NCI-H2171 treated with DMSO at 0.1 percent for 48 hours (cell line): Measurements from ENCODE around the gene ARFGEF3.

Source experiments
- DNase-seq: peaks from one replicate; lab custom pipeline; 2025; lab: John Stamatoyannopoulos, UW

The ARFGEF3 gene

DNA sequence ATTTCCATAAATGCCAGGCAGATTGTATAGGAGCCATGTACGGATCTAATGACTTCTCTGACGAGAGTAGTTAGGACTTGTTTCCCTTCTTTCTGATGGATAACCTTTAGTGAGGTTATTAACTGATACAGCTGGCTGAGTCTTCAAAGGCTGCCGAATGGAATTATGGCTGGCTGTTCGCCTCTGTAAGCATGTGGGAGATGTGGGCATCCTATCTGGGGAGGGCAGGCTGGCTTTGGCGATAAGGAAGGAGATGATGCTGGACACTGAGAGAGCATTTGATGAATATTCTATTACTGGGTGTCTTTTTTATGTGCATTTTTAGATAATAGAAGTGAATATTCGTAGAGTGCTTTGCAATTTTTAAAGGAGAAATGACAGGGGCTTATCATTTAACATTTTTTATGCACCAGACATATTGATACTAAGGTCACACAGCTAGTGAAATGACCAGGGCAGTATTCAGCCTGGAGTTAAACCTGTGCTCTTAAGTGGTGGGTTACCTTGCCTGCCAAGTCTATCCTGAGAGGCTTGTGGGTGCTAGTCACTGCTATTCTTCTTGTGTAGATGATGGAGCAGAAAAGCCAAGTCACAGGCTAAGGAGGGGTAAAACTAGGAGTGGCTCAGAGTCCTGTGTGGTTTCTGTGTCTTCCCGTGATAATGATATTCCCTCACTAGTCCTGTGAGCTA is 53.5 kb downstream of the ARFGEF3 start:
- DNase-seq: no peak

DNA sequence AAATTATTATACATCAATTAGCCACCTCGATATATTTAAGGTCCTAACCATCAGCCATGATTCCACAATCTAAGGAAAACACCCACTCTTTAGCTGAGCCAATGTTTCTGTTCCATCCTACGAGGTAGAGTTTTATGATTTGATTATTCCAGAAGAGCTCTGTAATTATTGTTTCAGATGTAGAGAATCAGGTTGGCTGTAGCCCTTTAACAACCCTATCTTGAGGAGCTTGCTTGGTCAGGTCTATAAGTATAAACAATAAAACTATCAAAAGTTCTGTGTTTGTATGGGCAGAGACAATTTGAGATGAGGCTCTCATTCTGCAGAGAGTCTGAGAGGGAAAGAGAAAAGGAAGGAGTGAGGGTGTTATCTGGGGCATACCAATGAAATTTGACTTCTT is 56.7 kb downstream of the ARFGEF3 start, which contains the start of gene PBOV1:
Gene PBOV1, minus strand, starts transcription at position 43 of the 400 bp plus-strand sequence. CDS start 96 bp downstream, outside the sequence.
- no peak for DNase-seq

DNA sequence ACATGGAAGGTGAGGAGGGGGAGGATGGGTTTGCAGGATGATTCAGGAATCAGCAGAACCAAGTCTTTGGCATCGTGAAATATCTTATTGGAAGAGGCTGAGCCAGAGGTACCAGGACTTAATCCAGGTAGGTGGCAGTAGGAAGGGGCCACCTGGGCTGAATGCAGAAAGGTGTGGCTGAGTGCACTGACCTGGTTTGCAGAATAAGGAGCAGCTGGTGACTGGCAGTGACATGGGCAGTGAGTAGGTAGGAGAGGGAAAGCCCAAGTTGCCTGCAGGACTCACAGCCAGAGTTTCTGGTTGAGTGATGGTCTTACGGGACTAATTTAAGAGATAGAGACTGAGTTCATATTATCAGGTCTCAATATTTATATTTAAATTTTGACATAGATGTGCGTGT is 57.7 kb downstream of the ARFGEF3 start:
- DNase-seq: no peak

DNA sequence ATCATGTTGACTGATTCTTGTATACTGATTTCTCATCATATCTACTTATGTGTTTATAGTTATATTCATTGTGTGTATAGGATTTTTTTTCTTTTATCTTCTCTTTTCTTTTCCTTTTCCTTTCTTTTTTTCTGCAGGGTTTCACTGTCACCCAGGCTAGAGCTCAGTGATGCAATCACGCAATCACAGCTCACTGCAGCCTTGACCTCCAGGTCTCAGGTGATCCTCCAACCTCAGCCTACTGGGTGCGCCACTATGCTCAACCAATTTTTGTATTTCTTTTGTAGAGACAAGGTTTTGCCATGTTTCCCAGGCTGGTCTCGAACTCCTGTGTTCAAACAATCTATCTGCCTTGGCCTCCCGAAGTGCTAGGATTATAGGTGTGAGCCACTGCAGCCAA is 58.2 kb downstream of the ARFGEF3 start:
- DNase-seq: no peak

DNA sequence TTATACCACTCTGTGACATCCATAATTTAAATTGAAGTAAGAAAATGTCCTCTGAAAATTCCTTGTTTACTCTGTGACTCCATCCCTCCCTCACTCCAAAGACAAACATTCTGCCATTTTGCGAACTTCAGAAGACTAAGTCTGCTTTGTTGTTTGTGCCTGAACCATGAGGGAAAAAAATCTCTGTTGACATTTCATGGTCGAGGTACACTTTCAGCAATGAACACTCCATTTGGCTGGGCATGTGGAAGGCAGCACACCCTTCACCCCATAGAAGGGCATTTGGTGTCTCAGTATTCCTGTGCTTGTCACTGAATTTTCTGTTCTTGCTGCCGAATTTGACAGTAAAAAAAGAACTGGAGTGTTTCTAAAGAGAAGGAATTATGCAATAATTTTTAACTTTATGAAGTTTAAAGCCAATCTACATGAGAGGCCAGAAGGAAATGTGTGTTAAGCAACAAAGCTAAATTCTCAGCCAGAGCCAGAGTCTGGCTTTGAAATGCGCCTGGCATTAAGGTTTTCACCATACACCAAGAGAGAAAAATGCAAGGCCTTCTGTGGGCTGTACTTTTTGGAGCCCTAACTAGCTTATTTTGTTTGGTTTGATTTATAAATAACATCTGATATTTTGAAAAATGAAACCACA is 61.3 kb downstream of the ARFGEF3 start:
- peak; percentile 13 for DNase-seq

DNA sequence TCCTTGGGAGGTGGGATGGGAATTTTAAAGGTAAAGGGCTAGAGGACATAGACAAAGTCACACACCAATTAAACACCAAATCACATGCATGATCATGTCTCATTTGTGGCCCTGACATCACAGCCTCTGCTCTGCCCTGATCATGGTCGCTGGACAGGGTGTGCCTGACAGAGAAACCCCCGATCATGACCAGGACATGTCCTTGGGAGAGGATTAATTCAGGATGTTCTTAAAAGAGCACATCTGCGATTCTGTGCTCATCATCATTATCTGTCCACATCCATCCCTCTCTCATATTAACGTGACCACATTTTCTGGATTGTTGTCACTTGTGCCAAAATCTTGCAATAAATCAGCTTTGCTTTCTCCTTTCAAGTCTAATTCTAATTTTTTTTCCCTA is 64.2 kb downstream of the ARFGEF3 start:
- DNase-seq: no peak

DNA sequence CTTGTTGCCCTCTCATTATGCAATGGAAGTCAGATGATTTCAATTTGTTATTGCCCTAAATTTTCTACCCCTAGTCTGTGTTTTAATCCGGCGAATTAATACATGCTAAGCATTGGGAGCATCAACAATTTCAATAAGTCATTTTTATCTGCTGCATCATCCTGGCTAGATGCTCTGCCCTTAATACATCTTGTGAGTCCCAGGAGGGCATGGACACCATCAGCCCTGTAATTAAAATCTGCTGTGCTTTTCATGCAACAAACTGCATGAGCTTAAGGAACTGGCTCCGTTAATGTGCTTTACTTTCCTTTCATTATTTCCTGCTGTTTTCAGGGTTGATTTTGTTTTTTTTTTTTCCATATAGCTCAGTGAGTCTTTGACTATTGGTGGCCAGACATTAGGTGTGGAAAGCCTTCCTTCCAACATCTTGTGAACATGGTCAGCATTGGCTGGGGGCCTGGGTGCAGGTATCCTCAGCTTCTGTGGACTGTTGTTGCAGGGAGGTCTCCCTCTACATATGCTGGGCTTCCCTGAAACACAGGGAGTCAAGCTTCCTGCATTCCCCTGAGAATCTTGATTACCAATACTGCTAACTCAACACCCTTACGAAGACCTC is 65.1 kb downstream of the ARFGEF3 start:
- DNase-seq: peak; percentile 12

DNA sequence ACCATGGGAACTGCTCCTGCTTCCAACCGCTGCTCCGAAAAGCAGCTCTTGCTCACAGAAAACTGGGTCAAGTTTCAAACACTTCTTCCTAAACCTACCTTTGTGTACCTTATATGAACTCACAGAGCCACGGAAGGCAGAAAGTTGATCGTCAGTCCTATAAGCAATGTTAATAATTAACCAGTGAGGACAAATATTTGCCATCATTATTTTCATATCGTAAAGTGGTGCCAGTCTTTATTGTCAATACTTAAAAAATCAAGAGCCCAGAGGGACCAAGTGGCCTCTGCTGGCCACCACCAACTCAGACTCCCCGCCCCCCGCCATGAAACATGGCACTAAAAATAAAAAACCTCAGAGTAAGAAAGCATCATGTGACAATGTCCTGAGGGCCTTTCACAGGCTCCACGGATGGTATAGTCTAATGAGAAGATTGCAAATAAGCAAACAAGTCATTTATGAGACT is 65.6 kb downstream of the ARFGEF3 start:
- peak; percentile 8 for DNase-seq

DNA sequence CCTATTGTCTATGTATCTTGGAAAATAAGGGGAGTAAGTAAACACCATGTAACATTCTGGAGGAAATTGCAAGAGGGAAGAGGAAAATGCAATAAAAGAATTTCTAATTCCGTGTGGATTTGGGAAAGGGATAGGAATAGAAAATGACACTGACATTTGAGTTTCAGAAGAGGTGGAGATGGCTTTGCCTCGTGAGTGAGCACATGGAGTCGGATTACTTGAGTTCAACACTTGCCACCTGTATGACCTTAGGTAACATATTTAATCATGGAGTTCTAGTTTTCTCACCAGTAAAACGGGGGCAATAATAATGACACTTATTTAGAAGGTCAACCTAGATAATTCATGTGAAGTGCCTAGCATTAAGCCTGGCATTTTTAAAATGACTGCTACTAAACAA is 67.3 kb downstream of the ARFGEF3 start:
- DNase-seq: peak; percentile 71

DNA sequence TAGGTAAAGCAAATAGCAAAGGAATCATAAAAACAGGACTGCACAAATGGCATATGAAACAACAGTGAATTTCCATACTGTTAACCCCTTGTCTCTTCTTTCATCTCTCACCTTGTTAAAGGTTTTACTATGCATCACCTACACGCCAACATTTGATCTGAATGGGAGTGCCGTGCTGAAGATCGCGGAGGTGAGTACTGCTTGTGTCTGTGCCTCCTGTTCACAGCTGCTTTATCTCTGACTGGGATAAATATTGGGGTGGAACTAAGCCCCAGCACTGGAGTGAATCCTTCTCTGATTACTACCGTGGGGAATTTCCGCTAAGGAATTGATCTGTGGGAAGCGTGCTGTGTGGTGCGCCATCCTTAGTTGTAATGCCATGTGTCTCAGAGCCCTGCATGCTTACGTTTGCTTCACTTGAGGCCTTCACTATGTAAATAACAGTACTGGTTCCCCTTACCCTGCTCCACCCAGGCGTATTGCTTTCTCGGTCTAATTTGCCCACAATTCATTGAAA is 68.0 kb downstream of the ARFGEF3 start:
- DNase-seq: peak; percentile 46

DNA sequence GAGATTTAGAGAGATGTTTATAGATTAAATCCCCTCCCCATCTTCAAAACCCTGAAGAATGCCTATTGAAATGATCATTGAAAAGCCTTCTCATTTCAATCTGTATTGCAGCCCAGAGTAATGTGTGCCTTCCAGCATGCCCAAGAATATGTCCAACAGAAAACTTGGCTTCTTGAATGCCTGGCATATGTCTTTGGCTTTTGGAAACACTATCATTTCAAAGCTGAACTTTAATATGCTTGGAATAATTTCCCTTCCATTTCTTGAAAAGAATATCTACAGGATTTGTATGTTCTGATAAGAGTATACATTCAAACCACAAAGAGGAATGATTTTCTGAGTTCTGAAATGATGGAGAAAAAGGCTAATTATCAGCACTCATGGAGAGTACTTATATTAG is 68.5 kb downstream of the ARFGEF3 start:
- no peak for DNase-seq

DNA sequence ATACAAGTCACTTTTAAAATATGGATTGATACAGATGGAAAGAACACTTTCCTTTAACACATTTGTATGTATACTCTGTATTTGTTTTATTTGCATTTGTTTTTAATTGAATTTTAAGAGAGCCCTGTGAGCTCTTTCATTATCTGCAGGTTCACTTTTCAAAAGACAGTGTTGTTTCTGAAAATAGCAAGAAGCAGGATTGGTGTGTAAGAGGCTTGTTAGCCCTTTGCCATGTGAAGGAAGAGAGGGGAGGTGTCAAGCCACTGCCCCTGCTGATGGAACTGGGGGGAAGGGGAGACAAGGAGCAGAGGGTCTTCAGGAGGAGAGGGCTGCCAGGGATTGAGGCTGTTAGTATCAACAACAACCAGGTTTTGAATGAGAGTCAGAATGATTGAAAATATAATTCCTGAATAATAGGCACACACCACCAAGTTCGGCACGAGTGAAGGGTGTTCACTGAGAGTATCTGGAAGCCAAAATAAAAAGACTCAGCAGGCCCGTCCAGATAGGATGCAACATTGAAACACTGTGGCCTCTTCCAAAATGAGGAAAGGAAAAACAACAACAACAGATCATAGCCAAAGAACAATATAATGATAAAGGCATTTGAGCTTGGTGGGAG is 69.1 kb downstream of the ARFGEF3 start:
- no peak for DNase-seq

DNA sequence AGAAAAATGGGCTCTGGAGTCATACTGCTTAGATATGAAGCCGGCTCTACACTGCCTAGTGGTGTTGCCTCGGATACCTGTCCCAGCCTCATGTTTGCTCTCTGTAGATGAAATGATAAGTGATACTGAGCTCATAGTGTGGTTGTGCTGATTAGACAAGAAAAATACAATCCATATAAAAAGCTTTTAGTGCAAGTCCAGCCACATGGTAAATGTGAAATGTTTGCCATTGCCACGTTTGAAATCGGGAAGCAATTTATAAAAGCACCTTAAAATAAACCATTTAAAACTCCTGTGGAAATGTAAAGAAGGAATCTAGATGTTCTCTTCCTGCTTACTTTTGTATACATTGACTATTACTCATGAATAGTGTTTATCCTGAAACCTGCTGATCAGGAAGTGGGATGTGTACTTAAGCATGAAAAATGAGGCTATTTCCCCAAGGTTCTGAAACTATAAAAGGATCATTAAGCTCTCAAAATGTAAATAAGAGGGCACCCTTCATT is 69.7 kb downstream of the ARFGEF3 start:
- peak; percentile 27 for DNase-seq

DNA sequence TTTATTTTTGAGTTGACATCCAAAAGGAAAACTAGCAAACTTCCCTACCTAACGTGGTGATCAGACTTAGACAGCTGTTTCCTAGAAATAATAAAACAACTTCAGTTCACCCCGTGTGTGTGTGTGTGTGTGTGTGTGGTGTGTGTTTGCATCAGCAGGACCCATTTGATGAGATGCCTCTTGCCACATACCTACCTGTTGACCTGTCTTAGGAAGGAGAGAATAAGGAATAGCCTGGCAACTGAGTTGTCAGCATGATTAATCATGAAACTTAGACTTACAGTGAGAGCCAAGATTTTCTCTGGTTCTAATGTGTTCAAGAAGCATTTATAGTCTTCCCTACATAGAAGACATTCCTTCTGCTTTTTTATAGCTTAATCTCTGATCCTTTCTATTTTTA is 72.6 kb downstream of the ARFGEF3 start:
- DNase-seq: no peak

DNA sequence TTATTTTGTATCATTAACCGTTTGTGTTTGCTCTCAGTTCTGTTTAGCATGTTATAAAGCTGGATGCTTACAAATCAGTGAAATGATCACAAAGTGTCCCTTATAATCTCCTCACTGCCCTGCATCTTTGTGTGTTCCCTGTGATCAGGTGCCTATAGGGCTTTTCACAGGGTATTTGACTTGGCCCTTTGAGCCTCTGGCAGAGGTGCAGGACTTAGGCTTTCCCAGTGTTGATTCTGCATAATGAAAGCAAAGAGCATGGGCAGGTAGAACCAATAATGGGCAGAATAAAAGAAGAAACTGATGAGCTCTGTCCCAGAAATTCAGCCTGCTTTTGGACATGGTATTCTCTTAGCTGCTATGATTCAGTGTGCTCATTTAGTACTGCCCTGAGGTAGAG is 73.5 kb downstream of the ARFGEF3 start:
- no peak for DNase-seq

DNA sequence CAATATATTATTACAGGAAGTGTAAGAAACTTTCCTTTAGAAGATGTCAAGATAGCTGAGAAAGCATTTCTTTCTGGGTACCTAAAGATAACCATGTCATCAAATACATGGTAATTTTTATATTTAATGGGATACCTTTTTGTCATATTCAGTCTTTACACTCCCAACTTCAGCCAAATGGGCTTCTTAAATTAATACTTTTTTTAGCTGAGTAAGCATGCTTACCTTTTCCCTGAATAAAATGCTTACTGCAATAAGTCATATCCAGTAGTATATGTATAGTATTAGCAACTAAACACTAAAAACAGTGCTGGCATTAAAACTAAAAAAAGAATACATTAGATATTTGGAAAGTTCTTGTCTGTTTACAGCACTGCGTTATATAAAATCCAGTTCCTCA is 74.0 kb downstream of the ARFGEF3 start:
- no peak for DNase-seq

DNA sequence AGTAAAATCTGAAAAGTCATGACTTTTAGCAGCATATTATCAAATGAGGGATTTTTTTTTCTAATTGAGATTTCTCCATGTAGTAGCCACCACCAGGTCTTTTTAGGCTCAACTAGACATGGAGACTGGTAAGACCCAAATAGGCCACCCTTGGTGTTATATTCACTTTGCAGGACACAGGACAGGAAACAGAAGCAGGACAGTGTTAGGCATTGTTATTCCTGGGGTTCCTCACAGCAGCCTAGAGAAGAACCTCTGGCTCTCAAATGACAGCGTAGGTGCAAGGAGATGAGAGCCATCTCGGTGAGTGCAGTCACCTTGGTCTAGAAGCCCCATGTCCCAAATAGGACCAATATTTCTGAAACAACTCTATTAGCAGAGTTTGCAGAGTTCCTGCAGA is 75.7 kb downstream of the ARFGEF3 start:
- no peak for DNase-seq

DNA sequence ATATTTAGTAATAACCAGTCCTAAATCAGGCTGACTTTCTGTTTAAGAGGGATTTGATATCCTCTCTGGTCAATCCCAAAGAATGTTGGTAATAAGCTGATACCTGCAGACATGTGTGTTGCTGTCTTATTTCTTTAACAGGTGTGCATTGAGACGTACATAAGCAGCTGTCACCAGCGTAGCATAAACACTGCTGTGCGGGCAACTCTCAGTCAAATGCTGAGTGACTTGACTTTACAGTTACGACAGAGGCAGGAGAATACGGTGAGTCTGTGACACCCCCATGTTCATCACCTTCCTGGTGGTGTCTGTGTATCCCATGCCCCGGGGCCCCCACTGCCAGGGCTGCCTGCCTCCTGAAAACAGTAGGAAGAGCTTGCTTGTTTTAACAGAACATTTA is 76.6 kb downstream of the ARFGEF3 start:
- peak; percentile 92 for DNase-seq

DNA sequence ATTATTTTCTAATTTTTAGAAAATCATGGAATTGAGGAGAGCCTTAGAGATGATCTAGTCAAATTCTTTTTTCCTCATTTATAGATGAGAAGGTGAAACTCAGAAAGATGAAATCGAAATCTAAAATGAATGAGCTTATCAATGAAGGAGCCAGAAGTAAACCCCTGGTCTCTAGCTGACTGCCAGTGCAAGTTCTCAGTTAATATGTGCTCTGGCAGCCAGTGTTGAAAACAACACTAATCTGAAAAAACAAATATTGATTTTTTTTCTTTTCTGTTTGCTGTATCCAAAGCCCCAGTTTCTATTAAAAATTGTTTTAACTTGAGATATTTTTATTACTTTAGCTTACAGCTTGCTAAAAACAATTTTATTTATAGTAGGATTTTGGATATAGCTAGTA is 78.0 kb downstream of the ARFGEF3 start:
- peak; percentile 23 for DNase-seq

DNA sequence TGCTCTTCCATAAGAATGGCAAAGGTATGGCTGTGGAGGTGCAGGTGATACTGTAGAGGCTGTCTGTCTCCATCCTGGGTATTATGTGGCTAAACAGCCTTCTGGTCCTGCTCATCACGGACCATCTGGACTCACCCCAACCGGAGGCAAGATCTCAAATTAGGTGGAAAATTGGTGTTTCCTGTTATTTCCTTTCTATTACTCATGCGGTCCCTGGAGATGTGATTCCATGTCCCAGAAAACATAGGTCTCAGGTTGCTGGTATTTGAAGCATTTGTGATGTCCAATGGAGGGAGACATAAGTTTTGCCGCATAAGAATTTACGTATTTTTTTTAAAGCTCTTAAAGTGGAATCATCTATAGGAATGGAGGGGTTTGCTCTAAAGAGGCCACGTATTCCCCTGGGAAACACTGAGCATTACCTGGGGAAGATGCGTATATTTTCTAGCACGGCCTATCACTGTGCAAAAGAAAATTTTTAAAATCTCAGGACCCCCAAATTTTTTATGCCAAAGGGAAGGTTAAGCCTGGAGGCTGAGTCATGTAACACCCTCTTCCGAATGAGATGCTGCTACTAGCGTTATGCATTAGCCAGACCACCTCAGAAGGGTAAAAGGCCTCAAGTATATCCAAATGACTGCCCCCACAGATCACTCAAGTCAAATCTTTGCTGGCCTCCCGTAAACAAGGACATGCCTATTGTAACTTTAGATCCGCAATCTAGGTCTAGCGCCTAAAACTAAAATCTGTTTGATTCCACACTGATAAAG is 78.9 kb downstream of the ARFGEF3 start:
- DNase-seq: peak; percentile 100

DNA sequence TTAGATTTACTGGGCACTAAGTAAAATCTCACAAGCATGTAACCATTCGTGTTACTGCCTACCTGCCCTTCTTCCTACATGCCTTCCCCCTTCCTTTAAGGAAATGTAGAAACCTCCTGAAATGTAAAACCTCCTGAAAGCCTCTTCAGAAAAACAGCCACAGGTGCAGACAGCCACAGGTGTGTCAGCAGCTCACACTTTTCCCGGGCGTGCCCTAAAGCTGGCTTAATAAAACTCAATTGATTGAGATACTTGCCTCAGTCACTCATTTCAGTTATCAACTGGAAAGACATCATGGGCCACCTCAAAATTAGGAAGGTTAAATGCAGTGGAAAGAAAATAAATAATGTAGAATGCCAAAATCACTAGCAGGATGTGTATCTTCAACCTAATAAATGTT is 79.6 kb downstream of the ARFGEF3 start:
- DNase-seq: peak; percentile 70

DNA sequence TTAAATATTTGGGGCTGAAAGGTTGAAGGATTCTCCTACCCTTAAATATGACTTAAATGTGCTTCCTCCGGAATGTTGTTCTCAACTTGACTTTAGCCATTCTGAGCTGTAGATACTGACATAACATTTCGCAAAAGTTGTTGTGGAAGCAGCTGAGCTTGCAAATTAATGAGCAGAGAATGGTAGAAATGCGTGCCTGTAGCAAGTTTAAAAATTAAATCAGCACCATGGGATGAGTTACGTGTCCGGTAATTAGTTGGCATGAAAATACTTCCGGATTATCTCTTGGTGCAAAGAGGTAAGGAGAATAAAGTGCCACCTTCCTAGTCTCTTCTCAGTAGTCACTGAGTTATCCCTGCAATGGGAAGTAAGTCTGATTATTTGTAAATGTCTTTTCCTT is 80.2 kb downstream of the ARFGEF3 start:
- no peak for DNase-seq
